H7 (cell line): ENCODE results near the gene OR4D11. TPM values are rescaled to one million over a fixed set of nuclear protein-coding genes. Genes with fewer than 3 reads are reported as not detected.
"Not testable (repeated sequence)": the region's sequence is repeated elsewhere in the genome, so short reads cannot be mapped to it uniquely, and the experiment has no call there.

Source experiments
- DNase-seq: peaks from one replicate; pipeline ENCODE4 v3.0.0; 2012
- H3K27me3 ChIP-seq: 2 replicates; pipeline ENCODE4 v1.6.0; 2011; ENCODE audit warnings: mild to moderate bottlenecking, low read length; ENCODE audit not compliant: control insufficient read depth, insufficient read depth
- H3K36me3 ChIP-seq: replicated peaks from 2 replicates; pipeline ENCODE4 v1.5.1; 2011; ENCODE audit warnings: low read length; ENCODE audit not compliant: control insufficient read depth, insufficient read depth
- H3K4me3 ChIP-seq: 2 replicates; pipeline ENCODE4 v1.5.1; 2011; ENCODE audit warnings: low read depth, mild to moderate bottlenecking, control low read depth, low read length, moderate library complexity; ENCODE audit not compliant: insufficient read depth
- total RNA-seq: library from RNA; depleted of rRNA; stranded (reverse); fragments of >200 nt; shearing (Covaris generic); gene quantifications from 2 replicates; pipeline ENCODE4 v1.2.3, GENCODE V29; 2014

Gene OR4D11
- total RNA-seq, 1 experiment from 2014 or later, result not detected

- no peak for DNase-seq
Measured at GRCh38 chr11:59532620-59533019, 29.2 kb downstream of the OR4D11 start.

DNA sequence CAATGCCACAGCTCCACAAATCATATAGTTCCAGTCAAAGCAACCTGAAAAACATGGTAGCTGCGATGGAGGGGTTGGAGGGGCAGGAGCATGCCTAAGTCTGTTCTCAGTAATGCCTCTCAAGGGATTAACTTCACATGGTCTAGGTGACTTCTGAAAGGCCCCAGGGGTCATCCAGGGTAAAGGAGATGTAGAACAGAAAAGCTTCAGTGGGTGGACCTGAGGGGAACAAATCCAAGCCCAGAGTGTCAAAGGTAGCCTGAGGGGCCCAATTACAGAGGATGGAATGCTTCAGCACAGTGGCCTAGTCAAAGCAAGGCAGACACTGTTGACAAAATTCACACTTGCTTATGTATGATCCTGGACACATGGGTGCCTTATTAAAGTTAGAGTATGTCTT lies 31.3 kb downstream of the OR4D11 start:
- Histone ChIP-seq H3K27me3 (no peaks in the 10 kb centered on the region), H3K4me3 (no peak overlapping the region), H3K36me3 (no peaks in the 10 kb centered on the region)
- no peak for DNase-seq

More at GRCh38 chr11:59532620-59533019, 29.2 kb downstream of the OR4D11 start:
- no peaks in the 10 kb centered on the region for H3K36me3 ChIP-seq
- no peak overlapping the region for H3K4me3 ChIP-seq
- no peaks in the 10 kb centered on the region for H3K27me3 ChIP-seq

- DNase-seq, result no peak
- H3K4me3 ChIP-seq, result no peak overlapping the region
- no peaks in the 10 kb centered on the region for H3K27me3 ChIP-seq
- no peaks in the 10 kb centered on the region for H3K36me3 ChIP-seq
Measured at GRCh38 chr11:59542142-59542810, 38.9 kb downstream of the OR4D11 start.

- H3K4me3 ChIP-seq, H3K27me3 ChIP-seq, DNase-seq, H3K36me3 ChIP-seq: not testable (repeated sequence)
Measured at GRCh38 chr11:59543713-59544112, 40.3 kb downstream of the OR4D11 start.

GRCh38 chr11:59544869-59545178 lies 41.4 kb downstream of the OR4D11 start:
- no peaks in the 10 kb centered on the region for H3K36me3 ChIP-seq
- H3K4me3 ChIP-seq, result no peak overlapping the region
- no peaks in the 10 kb centered on the region for H3K27me3 ChIP-seq
- DNase-seq, result no peak

DNA sequence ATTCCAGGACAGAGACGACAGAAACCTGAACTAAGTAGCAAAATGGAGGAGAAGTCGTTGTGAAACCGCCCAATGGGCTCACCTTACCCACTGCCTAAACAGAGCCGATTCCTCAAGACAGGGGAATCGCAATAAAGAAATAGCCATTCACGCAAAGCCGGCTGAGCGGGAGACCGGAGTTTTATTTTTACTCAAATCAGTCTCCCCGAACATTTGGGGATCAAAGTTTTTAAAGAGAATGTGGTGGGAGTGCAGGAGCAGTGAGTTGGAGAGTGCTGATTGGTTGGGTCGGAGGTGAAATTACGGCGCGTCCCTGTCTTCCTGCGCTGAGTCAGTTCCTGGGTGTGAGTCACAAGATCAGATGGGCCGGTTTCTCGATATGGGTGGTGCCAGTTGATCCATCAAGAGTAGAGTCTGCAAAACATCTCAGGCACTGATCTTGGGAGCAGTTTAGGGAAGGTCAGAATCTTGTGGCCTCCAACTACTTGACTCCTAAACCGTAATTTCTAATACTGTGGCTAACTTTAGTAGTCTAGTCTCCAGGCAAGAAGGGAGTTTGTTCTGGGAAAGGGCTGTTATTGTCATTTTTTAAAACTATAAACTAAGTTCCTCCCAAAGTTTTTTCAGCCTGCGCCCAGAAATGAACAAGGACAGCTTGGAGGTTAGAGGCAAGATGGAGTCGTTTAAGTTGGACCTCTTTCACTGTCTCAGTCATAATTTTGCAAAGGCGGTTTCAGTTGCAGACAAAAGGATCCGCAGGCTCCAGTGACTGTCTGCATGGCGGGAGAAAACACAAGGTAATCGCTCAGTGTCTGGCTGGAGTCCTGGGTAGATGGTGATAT lies 42.0 kb downstream of the OR4D11 start:
- Histone ChIP-seq H3K36me3 (no peaks in the 10 kb centered on the region), H3K27me3 (no peaks in the 10 kb centered on the region), H3K4me3 (no peak overlapping the region)
- DNase-seq, result no peak

- DNase-seq, result not testable (repeated sequence)
Measured at GRCh38 chr11:59547605-59548308, 44.4 kb downstream of the OR4D11 start.

DNA sequence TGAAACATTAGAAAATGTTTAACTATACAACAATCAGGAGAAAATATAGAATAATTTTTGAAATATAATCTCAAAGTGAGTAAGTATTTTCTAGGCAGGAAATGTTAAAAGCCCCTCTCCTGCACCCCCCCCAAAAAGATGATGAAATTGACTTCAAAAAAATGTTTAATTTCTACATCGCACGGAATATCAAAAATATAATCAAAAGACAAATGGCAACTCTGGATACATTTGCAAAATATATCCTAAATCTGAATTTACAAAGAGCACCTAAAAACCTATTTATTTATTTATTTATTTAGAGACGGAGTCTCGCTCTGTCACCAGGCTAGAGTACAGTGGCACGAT lies 44.9 kb downstream of the OR4D11 start:
- no peaks in the 10 kb centered on the region for H3K27me3 ChIP-seq
- H3K36me3 ChIP-seq, result no peaks in the 10 kb centered on the region
- no peak overlapping the region for H3K4me3 ChIP-seq

More at GRCh38 chr11:59547605-59548308, 44.4 kb downstream of the OR4D11 start:
- H3K36me3 ChIP-seq, H3K27me3 ChIP-seq, H3K4me3 ChIP-seq: not testable (repeated sequence)

DNA sequence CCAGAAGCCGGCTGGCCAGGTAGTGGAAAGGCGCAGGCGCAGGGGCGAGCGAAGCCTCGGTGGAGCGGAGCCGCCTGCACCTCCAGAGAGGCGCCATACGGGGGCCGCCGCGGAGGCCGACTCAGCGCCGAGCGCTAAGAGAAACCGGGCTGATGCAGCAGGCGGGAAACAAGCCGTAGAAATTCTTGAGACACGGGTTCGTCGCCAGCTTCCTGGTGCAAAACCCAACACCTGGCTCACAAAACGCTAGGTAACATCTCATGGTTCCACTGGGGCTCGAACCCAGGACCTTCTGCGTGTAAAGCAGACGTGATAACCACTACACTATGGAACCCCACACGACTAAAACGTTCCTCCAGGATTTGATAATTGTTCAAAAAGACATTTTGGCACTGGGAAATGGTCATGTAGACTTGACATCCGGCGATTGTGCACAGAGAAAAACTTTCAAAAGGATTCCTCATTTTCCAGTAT lies 47.0 kb downstream of the OR4D11 start:
- Histone ChIP-seq H3K36me3 (no peaks in the 10 kb centered on the region), H3K4me3 (peak overlapping the region; percentile 60), H3K27me3 (no peaks in the 10 kb centered on the region; the same call in 1 of the 2 replicates)
- DNase-seq, result peak; percentile 86

More for the DNA sequence above, 44.9 kb downstream of the OR4D11 start:
- DNase-seq, result no peak

DNA sequence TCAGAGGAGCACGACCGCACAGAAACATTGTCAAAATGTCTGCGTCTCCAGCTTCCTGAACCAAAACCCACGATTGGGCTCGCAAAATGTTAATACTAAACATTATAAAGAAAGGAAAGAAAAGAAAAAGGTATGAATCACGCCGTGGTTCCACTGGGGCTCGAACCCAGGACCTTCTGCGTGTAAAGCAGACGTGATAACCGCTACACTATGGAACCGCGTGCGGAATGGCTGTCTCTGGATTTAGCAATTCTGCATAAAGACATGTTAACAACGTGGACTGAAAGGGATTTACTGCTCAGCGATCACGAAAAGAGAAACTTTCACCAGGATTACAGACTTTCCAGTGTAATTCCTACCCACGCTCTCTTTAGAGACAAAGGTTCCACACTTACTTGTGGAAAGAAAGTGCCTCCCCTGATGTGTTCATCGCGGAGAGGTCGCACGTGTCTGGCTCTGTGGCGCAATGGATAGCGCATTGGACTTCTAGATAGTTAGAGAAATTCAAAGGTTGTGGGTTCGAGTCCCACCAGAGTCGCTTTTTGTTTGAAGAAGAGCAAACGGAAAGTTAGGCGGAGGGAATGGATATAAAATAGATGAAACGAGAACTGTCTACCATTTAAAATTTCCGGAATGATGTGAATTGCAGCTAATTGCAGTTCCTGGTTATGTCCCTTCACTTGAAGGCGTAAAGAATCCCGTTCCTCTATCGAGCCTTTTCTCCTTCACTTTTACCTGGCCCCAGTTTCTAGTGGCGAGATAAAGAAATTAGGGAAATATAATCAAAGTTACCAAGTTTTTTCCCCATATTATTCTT lies 47.7 kb downstream of the OR4D11 start:
- peak overlapping the region; percentile 60 for H3K4me3 ChIP-seq

GRCh38 chr11:59551659-59552521 lies 48.5 kb downstream of the OR4D11 start:
- H3K36me3 ChIP-seq, result no peaks in the 10 kb centered on the region
- H3K27me3 ChIP-seq, result no peaks in the 10 kb centered on the region; the same call in 1 of the 2 replicates
- no peak for DNase-seq
- peak overlapping the region; percentile 60 for H3K4me3 ChIP-seq

More for the DNA sequence above, 47.7 kb downstream of the OR4D11 start:
- no peak for DNase-seq
- Histone ChIP-seq H3K36me3 (no peaks in the 10 kb centered on the region), H3K27me3 (no peaks in the 10 kb centered on the region; the same call in 1 of the 2 replicates)

DNA sequence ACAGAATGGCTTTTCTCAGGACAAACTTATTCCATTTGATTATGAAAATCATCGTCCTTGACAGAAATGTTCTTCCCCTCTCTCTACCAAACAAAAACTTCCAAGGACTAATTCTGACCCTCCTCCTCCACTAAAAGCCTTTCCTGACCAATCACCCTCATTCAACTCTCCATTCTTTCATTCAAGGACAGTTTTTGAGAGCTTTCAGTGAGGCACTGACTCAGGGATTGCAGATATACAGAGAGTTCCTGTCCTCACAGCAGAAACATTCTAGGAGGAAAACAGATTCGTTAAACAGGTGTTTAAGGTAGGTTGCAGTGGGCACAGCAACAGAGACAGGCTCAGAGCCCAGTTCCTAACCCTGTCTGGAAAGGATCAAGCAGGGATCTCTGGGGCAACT lies 49.5 kb downstream of the OR4D11 start:
- H3K27me3 ChIP-seq, result no peaks in the 10 kb centered on the region; the same call in 1 of the 2 replicates
- H3K4me3 ChIP-seq, result no peak overlapping the region
- H3K36me3 ChIP-seq, result no peaks in the 10 kb centered on the region
- DNase-seq, result no peak

DNA sequence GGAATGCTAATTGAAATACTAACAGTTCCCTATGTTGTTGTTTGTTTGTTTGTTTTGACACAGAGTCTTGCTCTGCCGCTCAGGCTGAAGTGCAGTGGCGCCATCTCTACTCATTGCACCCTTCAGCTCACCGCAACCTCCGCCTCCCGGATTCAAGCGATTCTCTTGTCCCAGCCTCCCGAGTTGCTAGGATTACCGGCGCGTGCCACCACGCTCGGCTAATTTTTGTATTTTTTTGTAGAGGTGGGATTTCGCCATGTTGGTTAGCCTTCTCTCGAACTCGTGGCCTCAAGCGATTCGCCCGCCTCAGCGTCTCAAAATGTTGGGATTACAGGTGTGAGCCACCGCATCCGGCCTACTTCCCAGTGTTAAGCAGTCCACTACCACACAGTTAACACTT lies 49.9 kb downstream of the OR4D11 start:
- DNase-seq, result no peak
- no peak overlapping the region for H3K4me3 ChIP-seq

More for the DNA sequence above, 49.9 kb downstream of the OR4D11 start:
- H3K36me3 ChIP-seq, result no peaks in the 10 kb centered on the region
- no peaks in the 10 kb centered on the region; the same call in 1 of the 2 replicates for H3K27me3 ChIP-seq
